Stimulated activated naive CD4-positive, alpha-beta T cell treated with Interleukin-2 at 50 U/mL for 16 hours (primary cell): ENCODE data around the gene SMIM13.

Source experiments
- DNase-seq: peaks from one replicate; lab custom pipeline; 2025; lab: John Stamatoyannopoulos, UW

SMIM13 gene

GRCh38 chr6:11093626-11094410 lies at the start of gene SMIM13:
Gene SMIM13 (plus strand): TSS chr6:11093834. CDS start chr6:11094314, 480 bp downstream.
- peak; percentile 96 for DNase-seq

- DNase-seq: no peak
Observed at GRCh38 chr6:11043961-11044711, 49.5 kb upstream of the SMIM13 start, which contains the start of gene ELOVL2. Gene ELOVL2 (minus strand): TSS chr6:11044305. CDS start chr6:11044230, 75 bp downstream.

GRCh38 chr6:11044712-11045167 lies 48.9 kb upstream of the SMIM13 start:
- no peak for DNase-seq

GRCh38 chr6:11050731-11051130 lies 42.9 kb upstream of the SMIM13 start:
- DNase-seq: no peak

GRCh38 chr6:11053307-11053706 lies 40.3 kb upstream of the SMIM13 start:
- DNase-seq: no peak

GRCh38 chr6:11054722-11055121 lies 38.9 kb upstream of the SMIM13 start:
- no peak for DNase-seq

GRCh38 chr6:11055127-11055627 lies 38.5 kb upstream of the SMIM13 start:
- no peak for DNase-seq

GRCh38 chr6:11056871-11057270 lies 36.8 kb upstream of the SMIM13 start:
- no peak for DNase-seq

- DNase-seq: no peak
Observed at GRCh38 chr6:11058406-11058805, 35.2 kb upstream of the SMIM13 start.

GRCh38 chr6:11062083-11062482 lies 31.6 kb upstream of the SMIM13 start:
- DNase-seq: no peak

- DNase-seq: no peak
Observed at GRCh38 chr6:11062715-11063114, 30.9 kb upstream of the SMIM13 start.

GRCh38 chr6:11064836-11065235 lies 28.8 kb upstream of the SMIM13 start:
- DNase-seq: no peak

- DNase-seq: no peak
Observed at GRCh38 chr6:11065436-11066202, 28.0 kb upstream of the SMIM13 start.

- DNase-seq: no peak
Observed at GRCh38 chr6:11066505-11067347, 26.9 kb upstream of the SMIM13 start.

- DNase-seq: no peak
Observed at GRCh38 chr6:11067348-11067747, 26.3 kb upstream of the SMIM13 start.

GRCh38 chr6:11069760-11070159 lies 23.9 kb upstream of the SMIM13 start:
- DNase-seq: no peak

GRCh38 chr6:11072101-11072500 lies 21.5 kb upstream of the SMIM13 start:
- no peak for DNase-seq

GRCh38 chr6:11076540-11076939 lies 17.1 kb upstream of the SMIM13 start:
- no peak for DNase-seq

GRCh38 chr6:11078266-11078665 lies 15.4 kb upstream of the SMIM13 start:
- no peak for DNase-seq

GRCh38 chr6:11080296-11080695 lies 13.3 kb upstream of the SMIM13 start:
- DNase-seq: no peak

- DNase-seq: no peak
Observed at GRCh38 chr6:11083491-11083890, 10.1 kb upstream of the SMIM13 start.
